HG03196 (cell line): ENCODE measurements around the gene BCDIN3D.
"Not testable (repeated sequence)": the region's sequence is repeated elsewhere in the genome, so short reads cannot be mapped to it uniquely, and the experiment has no call there.

ENCODE experiments used
- ATAC-seq: cut with Tn5 transposase; IDR thresholded peaks from one replicate; pipeline ENCODE4 v1.9.1; 2021; ENCODE audit not compliant: unreplicated experiment

The BCDIN3D gene, protein sequence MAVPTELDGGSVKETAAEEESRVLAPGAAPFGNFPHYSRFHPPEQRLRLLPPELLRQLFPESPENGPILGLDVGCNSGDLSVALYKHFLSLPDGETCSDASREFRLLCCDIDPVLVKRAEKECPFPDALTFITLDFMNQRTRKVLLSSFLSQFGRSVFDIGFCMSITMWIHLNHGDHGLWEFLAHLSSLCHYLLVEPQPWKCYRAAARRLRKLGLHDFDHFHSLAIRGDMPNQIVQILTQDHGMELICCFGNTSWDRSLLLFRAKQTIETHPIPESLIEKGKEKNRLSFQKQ

DNA sequence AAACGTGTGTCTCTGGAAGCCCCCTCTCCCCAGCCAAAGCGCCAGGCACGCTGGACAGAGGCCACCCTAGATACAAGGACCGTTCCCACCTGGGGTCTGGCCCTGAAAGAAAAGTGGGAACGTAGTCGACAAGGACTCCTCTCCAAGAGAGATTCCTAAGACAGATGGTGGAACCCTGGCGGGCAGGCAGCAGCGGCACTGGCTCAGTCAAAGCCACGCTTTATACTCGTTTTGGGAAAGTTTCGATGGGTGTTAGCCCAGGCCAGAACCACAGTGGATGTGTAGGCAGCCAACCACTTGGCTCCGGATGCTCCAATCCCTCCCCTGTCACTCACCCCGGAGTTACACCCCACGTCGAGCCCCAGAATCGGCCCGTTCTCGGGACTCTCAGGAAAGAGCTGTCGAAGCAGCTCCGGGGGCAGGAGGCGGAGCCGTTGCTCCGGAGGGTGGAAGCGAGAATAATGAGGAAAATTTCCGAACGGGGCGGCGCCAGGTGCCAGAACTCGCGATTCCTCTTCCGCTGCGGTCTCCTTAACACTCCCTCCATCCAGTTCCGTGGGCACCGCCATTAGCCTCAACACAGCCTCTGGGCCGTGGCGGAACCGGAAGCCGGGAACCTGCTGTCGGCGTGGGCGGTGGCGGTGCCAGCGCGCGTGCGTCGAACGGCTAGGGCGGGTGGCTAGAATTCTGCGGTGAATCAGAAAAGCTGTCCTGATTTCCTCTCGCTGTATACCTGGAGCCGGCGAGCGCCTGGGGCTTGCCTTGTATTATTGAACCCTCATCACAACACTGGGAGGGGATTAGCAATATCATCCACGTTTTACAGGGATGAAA lies at the start of gene BCDIN3D:
BCDIN3D (minus strand) TSS at position 588 of the 834 bp plus-strand sequence; CDS start at position 569, 19 bp downstream.
- ATAC-seq, result peak; percentile 85

DNA sequence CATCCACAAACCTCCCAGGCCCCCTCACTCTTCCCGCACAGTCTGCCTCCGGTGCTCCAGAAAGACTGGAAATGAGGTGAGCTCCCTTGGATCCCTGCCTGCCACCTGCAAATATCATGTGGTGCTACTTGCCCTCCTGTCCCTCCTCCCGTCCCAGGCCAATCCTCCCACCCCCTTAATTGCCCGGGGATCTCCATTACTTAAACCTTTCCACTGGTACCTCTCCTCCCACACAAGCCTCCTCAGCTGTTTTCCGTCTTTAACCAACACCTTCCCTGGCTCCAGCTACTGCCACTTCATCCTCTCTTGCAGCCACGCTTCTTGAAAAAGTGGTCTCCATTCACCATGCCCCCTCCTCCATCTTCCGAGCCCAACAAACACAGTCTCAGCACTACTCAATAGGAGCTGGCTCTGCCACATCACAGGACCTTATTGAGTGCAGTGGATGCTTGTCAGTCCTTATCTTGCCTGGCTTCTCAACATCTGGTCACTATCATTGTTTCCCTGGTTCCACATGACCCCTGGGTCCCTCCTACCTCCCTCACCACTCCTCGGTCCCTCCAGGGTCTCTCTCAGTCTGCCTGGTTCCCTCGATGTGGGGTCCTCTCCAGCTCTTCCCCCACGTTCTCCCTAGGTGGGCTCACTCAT lies 49.3 kb upstream of the BCDIN3D start:
- ATAC-seq, result no peak

DNA sequence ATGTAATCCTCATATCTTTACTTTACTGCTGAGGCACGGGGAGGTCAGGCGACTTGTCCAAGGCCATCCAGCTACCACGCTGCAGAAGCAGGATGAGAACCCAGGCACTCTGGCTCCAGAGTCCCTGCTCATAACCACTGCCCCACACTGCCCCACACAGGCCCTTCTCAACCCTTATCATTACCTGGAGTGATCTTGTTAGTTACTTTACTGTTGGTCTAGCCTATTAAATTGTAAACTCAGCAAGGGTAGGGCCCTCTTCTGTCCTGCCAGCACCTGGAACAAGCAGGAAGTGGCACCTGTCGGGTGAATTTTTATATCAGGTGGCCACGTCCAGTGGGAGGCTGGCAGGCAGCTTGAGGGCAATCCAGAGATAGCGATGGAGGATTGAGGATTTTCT lies 48.6 kb upstream of the BCDIN3D start:
- no peak for ATAC-seq

DNA sequence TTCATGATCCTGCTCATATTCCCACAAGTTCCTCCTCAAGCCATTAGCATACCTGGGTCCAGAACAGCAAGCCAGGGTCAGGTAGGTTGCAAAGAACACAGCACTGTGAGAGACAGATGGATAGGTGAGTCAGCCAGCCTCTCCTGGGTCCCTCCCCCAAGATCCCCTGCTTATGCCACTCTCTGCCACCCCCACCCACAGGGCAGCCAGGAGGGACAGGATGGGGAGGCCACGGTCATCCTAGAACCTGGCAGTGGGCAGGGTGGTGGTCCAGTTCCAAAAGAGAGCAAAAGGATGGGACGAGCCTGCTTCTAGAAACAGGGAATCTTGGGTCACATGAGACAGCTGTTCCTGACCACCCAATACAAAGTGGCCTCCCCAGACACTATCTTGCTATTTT lies 48.1 kb upstream of the BCDIN3D start:
- no peak for ATAC-seq

DNA sequence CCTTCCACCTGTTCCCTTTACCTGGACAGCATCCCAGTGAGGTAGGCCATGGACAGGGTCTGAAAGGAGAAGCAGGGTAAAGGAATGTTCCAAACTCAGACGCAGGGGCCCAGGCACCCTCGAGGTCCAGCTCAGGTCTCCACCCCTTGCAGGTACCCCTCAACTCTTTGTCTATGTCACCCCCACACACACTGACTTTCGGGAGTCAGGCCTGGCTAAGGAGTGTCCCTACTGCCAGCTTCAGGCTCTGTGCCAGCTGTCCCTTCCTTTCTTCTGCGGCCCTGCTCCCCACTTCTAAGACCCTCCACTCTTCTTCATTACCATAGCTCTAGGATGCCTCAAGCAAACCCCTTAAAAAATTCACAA lies 47.2 kb upstream of the BCDIN3D start:
- ATAC-seq, result no peak

DNA sequence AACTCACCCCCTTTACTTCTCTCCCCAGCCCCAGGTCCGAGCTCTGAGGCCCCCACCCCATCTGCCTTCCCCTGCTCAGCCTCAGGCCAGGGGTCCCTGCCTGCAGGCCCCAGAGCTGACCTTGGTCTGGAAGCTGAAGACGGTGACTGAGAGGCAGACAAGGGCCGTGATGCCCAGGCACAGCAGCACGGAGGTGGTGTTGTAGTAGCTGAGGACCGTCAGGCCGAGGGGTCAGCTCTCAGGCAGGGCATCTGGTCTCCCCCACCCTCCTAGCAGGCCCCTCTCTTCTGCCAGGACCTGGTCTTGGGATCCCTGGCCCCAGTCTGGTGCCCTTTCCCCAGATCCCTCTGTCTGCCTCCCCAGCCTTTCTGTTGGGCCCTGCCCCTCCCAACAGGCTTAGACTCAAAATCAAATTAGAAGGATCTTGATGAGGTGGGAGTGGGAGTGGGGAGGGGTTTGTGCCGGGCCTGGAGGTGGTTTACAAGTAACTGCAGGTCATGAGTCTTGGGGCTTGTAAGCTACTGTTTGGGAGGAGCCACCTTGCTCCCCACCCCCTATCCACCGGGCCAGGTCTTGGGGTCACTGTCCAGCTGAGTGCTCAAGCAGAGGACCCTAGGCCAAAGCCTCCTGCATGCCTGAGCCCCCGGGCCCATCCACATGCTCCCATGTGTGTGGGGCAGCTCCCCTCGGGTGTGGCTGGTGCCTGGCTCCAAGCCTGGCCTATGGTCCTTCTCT lies 46.6 kb upstream of the BCDIN3D start:
- ATAC-seq, result no peak

DNA sequence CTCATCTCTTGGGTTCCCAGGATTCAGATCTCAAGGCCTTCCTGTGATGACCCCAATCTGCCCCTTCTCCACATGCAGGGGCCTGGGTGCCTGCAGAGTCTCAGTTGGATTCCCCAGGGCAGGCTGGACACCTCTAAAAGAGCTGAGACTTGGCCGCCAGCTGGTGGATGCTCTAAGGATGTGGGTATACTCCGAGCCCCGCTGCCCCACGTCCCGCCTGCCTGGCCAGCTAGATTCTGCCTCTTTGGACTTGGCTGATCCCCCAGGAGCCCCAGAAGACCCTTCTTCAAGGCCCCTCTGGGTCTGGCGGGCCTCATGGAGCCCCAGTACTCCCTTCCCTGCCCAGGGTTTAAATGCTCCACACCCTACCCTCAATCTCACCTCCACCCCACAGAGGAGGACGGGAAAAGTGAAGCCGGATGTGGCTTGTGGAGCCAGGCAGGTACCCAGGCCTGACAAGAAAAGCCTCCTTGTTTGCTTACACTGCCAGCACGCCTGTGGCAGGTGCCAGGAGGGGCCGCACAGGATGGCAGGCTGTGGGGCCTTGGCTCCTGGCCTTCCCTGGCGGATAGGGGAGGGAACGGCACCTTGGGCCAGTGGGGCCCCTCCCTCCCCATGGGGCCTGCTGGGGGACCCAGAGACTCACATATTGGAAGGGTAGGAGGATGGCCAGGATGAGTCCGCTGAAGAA lies 45.7 kb upstream of the BCDIN3D start:
- ATAC-seq, result no peak

DNA sequence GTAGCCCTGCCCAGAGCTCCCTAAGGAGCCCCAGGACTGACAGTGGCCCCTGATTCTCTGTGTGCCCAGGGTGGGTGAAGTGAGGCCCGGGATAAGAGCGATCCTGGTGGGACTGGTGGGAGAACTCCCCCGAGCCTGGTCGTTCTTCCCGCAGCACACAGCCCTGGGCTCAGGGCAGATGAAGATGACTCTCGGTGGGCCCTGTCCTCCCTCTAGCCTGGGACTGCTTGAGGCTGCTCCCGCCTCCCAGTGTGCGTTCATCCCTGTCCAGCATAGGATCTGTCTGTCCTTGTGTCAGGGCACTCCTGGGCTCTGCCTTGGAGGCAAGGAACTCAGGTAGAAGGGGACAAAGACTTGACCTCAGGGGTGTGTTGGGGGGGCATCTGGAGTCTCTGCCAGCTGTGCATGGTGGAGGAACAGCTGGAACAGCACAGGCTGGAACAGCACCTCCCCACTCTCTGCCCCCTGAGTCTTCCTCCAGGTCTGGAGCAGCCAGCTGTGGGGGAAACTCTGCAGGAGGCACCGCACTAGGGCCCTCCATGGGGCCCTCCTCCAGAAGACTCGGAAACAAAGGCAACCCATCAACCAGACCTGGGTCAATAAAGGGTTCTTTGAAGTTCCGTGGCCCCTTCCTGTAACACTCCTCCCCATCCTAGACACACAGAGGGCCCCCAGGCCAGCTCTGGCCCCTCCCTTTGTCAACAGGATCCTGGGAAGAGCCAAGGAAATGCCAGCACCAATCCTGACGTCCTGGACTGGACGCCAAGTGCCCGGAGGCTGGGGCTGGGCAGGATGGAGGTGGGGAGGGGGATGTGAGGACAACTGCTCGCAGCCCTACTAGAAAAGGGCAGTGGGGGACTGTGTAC lies 44.9 kb upstream of the BCDIN3D start:
- ATAC-seq, result no peak

DNA sequence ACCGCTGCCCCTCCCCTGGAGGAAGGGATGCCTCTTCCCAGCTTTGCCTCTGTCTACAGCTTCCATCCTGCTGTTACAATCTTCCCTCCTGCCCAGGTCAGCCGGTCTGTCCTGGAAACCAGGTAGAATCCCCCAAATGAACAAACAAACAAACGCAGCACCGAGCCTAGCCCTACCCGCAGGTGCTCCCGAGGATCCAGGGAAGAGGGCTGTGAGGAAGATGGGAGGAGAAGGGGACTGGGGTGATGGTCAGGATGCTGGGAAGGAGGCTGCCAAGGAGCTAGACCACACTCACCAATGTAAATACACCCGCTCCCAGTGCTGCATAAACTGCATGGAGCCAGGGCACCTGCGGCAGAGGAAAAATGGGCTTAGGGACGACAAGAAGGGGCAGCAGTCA lies 44.2 kb upstream of the BCDIN3D start:
- no peak for ATAC-seq

DNA sequence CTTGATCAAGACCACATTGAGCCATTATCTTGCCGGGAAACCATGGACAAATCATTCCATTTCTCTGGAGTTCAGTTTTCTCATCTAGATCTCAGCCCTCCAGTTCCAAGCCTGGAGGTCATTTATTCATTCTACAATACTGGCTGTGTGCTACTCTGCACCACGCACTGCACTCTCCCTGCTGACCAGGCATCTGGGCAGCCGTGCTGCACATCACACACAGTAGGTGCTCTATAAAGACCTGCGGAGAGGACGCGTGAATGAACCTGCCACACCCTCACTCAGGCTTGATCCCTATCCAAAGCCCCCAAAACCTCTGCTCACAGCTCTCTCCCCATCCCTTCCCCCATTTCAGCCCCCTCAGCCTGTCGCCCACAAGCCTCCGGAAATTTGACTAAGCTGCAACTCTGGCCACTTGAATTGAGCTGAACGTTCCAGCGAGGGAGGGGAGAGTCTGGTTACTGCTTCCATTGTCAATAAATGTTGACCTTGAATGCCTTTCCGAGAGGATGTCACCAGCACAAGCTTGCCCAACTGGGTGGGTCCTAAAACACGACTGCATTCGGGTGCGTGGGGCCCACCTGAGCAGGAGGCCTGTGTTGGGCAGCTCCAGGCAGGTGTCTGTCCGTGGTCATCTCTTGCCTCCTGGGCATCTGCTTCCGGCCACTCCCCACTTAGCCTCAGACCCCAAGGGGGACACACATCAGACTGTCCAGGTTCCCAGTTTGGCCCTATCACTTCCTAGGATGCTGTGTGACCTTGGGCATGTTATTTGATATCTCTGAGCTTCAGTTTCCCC lies 43.0 kb upstream of the BCDIN3D start:
- ATAC-seq, result no peak

DNA sequence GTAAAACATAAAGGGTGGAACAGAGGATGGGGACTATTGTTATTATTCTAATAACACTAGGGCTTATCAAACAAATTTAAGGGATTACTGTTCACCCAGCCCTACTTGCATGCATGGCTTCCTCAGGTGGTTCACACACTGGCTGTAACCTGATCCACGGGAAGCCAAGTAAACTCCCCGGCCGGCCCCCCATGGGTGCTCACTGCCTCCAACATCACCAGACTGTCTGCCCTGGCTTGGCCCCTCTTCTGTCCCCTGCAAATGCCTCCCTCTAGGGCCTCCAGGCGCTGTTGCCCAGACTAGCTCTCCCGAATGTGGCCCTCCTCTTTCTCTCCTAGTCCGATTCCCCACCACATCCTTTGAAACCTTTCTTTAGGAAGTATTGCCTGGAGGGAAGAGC lies 42.2 kb upstream of the BCDIN3D start:
- ATAC-seq, result no peak

DNA sequence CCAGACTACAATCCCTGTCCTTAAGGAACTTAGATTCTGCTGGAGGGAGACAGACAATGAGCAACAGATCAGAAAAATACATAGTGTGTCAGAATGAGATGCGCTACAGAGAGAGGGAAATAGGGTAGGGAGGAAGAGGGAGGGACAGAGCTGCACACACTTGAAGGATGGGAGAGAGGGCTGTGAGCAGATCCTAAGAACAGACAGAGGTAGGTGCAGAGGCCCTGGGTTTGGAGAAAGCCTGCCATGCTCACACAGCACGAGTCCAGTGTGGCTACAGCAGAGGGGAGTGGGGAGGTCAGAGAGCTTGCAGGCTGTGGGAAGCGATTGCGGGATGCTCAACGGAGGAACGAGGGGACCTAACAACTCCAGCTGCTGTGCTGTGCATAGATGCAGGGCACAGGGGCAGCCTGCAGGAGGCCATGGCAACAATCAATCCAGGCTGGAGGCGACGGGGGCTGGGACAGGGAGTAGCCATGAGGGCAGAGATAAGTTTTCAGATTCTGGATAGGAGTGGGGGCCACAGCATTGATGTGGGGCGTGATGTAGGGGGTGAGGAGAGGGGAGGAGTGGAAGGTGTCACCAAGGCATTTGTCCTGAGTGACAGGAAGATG lies 40.1 kb upstream of the BCDIN3D start:
- no peak for ATAC-seq

DNA sequence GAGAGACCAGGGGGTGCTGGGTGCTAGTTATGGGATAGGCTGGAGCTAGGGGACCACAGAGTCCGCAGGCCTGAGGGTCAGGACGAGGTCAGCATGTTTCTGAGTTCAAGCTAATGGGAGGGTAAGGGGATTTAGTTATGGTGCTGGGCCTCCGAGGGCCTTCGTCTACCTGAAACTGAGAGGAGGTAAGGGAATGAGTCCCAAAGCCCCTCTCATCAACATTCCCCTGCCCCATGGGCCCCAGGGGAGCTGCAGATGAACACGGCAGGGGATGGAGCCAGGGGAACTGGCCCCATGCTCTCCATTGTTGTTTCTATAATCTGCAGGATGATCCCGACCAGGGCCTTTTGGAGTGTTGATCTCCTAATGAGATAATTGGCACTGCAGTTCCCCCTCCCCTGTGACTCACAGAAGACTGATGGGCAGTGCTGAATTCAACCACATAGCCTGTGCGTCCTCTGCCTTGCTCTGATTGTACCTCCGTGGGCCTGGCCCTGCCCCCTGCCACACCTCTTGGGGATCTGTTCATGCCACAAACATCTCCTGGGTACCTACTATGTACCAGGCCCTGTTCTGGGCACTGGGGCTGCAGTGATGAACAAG lies 39.4 kb upstream of the BCDIN3D start:
- no peak for ATAC-seq

DNA sequence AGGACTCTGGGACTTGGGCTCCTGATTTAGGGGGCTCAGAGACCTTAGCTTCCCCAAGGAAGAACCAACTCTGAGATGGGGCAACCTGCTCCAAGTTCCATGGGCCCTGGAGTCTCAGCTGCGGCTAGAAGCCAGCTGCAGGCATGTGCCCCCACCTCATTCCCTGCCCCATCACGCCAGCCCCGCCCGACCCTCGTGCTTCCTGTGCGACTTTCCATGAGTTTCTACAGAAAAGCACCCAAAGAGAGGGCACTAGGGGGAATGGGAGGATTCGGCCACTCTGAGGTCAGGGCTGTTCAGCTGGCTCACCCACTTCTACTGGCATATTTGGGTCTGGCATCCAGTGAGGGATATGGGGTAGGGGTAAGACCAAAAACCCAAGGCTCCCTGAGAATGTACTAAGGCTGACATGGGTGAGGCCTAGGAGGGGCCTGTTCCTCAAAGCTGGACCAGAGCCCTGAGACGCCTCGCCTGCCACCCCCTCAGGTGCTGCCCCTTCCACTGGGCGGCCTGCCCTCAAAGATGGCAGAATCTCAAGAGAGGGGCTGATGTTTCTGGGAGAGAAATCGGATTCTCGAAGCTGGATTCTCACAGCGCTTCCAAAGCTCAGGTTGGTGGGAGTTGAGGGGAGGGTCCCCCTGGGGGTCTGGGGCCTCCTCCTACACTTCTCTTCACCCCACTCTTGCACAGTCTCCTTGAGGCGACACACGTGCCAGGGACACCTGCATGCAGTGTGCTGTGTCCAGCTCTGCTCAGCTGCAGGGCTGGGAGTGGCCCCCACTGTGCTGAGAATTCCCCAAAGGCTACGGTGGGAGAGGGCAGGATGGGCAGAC lies 38.7 kb upstream of the BCDIN3D start:
- ATAC-seq, result no peak

DNA sequence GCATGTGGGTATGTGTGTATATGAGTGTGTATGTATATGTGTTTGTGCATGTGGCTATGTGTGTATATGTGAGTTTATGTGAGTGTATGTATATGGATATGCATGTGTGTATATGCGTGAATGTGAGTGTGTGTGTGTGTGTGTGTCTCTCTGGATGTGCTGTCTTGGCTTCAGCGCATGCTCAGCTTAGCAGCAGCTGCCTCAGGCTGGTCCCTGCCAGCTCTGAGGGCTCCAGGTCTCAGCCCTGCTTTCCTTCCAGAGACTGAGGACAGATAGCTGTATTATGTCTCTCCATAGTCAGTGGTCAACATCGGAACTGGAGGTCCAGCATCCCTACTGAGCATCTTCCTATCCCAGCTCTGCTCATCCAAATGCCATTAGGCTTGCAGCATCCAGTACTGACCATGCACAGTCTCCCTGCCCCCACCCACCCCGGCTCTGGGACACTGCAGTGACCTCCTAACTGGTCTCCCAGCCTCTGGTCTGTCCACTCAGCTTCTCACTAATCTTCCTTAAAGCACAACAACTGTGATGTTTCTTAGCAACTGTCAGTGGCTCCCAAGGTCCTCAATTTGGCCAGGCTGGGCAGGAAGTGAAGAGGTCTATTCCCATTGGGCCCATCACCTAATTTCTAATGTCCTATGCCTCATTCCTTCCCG lies 38.0 kb upstream of the BCDIN3D start:
- ATAC-seq, result no peak

DNA sequence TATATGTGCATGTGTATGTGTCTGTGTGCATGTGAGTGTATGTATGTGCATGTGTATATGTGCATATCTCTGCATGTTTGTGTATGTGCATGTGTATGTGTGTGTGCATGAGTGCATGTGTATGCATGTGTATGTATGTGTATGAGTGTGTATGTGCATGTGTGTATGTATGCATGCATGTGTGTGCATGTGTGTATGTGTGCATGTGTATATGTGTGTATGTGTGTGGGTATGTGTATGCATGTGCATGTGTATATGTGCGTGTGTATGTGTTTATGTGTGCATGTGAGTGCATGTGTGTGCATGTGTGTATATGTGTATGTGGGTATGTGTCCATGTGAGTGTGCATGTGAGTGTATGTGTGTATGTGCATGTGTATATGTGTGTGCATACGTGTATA lies 36.2 kb upstream of the BCDIN3D start:
- not testable (repeated sequence) for ATAC-seq

DNA sequence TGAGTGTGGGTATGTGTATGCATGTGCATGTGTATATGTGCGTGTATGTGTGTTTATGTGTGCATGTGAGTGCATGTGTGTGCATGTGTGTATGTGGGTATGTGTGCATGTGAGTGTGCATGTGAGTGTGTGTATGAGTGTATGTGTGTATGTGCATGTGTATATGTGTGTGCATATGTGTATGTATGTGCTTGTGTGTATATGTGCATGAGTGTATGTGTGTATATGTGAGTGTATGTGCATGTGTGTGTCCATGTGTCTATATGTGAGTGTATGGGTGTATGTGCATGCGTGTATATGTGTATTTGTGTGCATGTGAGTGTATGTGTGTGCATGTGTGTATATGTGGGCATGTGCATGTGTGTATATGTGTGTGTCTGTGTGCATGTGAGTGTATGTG lies 35.1 kb upstream of the BCDIN3D start:
- ATAC-seq, result no peak
